HG03108 (cell line): ENCODE results near the gene LEFTY1.
"Not testable (repeated sequence)": the region's sequence is repeated elsewhere in the genome, so short reads cannot be mapped to it uniquely, and the experiment has no call there.

Experiments
- ATAC-seq: cut with Tn5 transposase; IDR thresholded peaks from one replicate; pipeline ENCODE4 v1.9.1; 2021; ENCODE audit warnings: moderate library complexity; ENCODE audit not compliant: unreplicated experiment

Gene LEFTY1

GRCh38 chr1:225888289-225888897 is 553 bp downstream of the LEFTY1 start:
- ATAC-seq = no peak

DNA sequence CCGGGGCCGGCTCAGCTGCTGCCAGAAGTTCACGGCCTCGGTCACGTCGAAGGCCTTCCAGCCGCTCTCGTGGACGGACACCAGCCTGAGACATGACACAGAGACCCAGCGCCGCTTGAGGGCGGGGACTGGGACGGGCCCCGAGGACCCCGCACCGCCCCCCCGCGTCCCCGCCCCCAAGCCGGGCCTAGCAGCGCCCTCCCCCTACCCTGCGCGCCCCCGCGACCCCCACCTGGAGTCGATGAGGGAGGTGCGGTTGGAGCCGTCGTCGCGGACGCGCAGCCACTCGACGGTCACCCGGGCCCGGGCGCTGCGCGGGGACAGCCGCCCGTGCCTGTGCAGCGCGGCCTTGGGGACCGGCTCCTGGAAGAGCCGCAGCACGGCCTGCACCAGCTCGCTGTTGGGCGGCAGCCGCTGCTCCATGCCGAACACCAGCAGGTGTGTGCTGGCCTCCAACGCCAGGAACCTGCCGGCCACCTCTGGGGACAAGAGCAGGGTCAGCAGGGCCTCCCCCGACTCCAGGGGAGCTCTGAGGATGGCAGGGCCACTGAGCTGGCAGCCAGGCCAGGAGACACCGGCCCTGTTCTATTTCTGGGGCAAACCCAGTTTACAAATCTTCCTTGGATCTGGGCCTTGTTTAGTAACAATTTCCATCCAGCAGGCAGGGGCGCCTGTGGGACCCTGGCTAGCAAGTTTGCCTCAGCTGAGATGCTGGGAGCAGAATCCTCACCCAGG is 1.2 kb downstream of the LEFTY1 start:
- not testable (repeated sequence) for ATAC-seq

GRCh38 chr1:225887030-225887314 is 2.0 kb downstream of the LEFTY1 start:
- ATAC-seq = no peak

GRCh38 chr1:225886159-225887029 is 2.6 kb downstream of the LEFTY1 start:
- ATAC-seq = no peak

- no peak for ATAC-seq
Observed at GRCh38 chr1:225885336-225885735, 3.6 kb downstream of the LEFTY1 start.

GRCh38 chr1:225883616-225884265 is 5.2 kb downstream of the LEFTY1 start:
- ATAC-seq = no peak

GRCh38 chr1:225882694-225883615 is 6.0 kb downstream of the LEFTY1 start:
- peak; percentile 24 for ATAC-seq

DNA sequence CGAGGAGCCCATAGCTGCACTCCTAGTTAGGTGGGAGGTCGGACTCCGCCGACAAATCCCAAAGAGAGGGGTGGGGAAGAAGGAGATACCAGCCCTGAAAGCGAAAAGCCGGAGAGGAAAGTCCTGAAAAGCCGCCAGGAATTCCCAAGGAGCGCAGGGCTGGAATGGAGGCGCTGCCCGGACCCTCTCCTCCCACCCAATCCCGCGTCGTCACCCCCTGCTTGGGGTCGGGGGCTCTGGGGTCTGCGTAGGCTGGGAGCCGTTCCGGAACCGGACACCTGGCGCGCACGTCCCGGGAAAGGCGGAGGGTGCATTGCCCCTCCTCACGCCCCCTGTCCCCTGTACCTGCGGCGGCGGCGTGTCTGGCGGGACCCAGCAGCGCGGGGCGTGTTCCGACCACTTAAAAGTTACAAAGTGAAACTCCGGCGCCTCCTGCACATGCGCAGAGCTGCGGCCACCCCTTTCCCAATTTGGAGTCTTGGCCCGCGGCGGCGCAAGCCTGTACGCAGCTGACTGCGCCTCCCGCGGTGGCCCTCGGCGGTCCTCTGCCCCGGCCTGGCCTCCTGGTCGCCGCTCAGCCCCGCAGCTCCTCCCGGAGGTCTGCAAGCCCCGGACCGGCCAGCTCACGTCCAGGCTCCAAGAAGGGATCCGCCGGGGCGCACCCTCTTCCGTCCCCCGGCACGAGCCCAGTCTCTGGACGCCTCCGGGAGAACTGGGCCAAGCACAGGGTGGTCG is 6.8 kb downstream of the LEFTY1 start, which contains the start of gene TMEM63A:
Gene TMEM63A, minus strand, starts transcription at position 422 of the 735 bp plus-strand sequence. CDS start 4,800 bp downstream, outside the sequence.
- peak; percentile 67 for ATAC-seq

DNA sequence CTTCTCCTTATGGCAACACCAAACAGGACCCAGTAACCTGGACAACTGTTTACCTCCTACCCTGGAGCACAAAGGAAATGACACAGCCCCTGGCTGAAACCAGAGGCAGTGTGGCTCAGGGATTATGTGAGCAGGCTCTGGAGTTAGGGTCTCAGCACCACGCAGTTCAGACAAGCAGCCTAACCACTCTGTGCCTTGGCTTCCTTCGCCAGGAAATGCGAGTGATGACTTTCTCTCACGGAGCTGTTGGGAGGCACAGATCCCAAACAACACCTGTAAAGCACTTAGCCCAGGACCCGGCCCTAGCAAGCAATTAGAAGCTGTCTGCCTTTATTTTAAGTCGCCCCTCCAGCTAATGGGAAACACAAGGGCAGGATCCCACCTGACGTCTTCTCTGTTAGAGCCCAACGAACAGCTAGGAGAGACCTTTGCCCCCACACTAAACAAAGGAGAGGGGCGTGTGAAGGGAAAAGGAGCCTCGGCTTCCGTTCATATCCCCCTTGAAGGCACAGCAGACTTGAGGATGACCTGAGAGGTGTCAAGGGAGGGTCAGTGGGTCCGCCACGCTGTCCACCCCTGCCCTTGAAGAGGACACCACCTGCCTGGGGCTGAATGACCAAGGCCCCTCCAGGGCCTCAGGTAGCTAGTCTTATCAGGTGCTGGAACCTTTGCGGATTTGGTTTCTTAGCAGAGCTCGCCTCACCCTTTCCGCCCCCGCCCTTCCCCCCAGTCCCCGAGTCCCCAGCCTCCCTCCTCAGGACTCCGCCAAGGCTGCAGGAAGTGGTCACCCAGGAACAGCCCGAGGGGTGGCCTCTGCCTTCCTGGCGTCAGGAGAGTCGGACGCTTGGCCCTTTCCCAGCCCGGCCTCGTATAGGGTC is 7.6 kb downstream of the LEFTY1 start:
- no peak for ATAC-seq

- ATAC-seq = no peak
Observed at GRCh38 chr1:225880636-225881035, 8.3 kb downstream of the LEFTY1 start.

- ATAC-seq = no peak
Observed at GRCh38 chr1:225880222-225880588, 8.7 kb downstream of the LEFTY1 start.

GRCh38 chr1:225879521-225880221 is 9.3 kb downstream of the LEFTY1 start:
- no peak for ATAC-seq

- ATAC-seq = no peak
Observed at GRCh38 chr1:225878282-225878681, 10.7 kb downstream of the LEFTY1 start.

DNA sequence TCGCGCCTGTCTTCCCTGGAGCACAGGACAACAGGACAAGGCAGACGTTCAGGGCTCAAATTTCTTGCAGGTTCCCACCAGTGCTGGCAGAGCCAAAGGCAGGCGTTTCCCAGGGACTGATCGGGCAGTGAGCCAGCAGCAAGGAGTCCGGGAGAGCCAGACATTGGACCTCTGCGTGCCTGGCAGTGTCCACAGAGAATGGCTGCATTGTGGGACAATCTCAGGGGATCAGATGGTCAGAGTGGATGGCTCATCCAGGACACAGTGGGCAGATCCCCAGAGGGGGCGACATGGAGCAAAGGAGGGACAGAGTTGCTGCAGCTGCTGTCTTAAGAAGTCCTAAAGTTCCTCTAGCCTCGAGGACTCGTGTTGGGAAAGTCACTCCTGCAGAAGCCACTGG is 11.4 kb downstream of the LEFTY1 start:
- ATAC-seq = no peak

GRCh38 chr1:225876900-225877510 is 11.9 kb downstream of the LEFTY1 start:
- no peak for ATAC-seq

DNA sequence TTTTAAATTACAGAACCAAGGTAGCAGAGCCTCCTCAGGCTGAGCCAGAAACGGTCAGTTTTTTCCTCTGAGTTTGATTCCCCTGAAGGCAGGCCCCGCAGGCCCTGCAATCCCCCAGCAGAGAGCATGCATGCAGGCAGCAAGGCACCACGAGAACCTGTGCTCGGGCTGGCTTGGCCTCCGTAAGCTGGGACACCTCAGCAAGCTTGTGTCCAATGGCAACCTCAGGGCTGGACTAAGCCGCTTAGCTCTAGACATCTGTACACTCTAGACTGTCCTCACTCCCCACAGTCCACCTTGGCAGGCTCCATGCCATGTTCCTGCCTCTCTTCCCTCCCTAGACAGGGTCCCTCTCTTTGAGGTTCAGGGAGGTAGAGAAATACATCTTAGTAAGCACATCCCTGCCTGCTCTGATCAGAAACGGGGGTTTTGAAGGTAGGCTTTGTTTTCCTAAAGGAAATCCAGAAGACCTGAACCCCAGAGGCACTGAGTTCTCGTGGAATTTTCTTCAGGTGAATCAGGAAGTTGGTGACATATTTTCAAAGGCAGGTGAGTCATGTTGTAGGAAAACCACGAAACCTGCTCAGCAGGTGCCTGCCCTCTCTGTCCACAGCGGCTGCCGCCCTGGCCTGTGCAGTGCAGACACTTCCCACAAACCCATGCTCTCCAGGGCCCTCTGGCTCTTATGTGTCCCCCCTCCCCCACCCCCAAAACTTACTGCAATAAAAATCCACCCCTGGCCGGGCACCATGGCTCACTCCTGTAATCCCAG is 13.7 kb downstream of the LEFTY1 start:
- ATAC-seq = no peak

- no peak for ATAC-seq
Observed at GRCh38 chr1:225874431-225874830, 14.5 kb downstream of the LEFTY1 start.
